ENCODE measurements around the gene MRPL34. TPM values are rescaled to one million over a fixed set of nuclear protein-coding genes. Genes with fewer than 3 reads are reported as not detected.

The MRPL34 gene
- total and polyA plus RNA-seq, 9 of the 15 experiments (the other 6 are each of a cell fraction or from before 2014, with no cell fraction given), result 11.5 to 256 (median 72.5) TPM

DNA sequence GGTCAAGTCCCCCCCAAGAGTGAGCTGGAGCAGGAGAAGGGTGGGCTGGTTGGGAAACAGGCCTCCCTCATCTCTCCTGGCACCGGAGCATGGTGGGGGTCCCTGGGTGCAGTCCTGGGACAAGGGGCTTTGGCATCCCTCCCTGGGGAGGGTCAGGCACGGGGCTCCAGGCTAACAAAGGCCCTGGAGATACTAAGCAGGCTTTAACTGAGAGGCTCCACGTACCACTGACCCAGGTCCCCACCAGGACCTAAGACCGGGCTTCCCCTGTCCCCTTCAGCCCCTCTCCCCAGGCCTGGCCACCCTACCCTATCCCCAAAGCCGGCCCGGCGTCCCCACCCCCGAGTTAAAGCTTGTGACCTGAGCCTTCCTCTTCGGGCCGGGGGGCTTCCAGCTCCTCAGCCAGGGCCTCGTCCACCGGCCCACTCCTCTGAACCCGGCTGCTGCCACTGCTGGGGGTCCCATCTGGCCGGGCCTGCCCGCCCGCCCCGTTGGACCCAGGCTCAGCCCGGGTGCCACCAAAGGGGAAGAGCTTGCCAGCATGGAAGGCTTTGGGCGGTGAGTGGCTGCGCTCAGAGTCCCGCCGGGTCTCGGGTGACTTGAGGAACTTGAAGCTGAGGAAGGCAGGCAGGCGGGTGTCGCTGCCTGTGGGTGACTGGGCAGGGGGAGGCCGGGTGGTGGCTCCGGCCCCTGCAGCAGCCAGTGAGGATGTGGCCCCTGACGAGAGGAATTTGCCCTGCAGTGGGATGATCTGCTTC, 18.9 kb downstream of the MRPL34 start:
- peak; percentile 40; the same call in 1 of the 2 replicates for TF ChIP-seq POLR2G (IDR thresholded peaks at IDR 0.05; ENCODE audit: low read depth, low read length)
- no peak for TF ChIP-seq PHB2 (IDR thresholded peaks at IDR 0.05; ENCODE audit: low read depth)
- TF ChIP-seq ZNF124 (CRISPR knock-in tag; IDR thresholded peaks at IDR 0.05), result no peak
- TF ChIP-seq ASH1L (IDR thresholded peaks at IDR 0.05; ENCODE audit: borderline replicate concordance, low read depth, partially characterized antibody), result no peak
- TF ChIP-seq, protein P1, sequence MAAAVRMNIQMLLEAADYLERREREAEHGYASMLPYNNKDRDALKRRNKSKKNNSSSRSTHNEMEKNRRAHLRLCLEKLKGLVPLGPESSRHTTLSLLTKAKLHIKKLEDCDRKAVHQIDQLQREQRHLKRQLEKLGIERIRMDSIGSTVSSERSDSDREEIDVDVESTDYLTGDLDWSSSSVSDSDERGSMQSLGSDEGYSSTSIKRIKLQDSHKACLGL (CRISPR knock-in tag; IDR thresholded peaks at IDR 0.05; ENCODE audit: borderline replicate concordance, poor library complexity, severe bottlenecking), result no peak
- FAIRE-seq, result no peak
- H3K9me1 ChIP-seq (ENCODE audit: control insufficient read depth, insufficient read depth, low read length), result peaks cover 4% of the 10 kb centered on the region
- BruUV-seq (replicated peaks), result no TSS peak
- H3K79me2 ChIP-seq (ENCODE audit: control insufficient read depth, insufficient read depth, low read length), result no peaks in the 10 kb centered on the region
- WGBS (ENCODE audit: insufficient coverage, low coverage, missing lambda C conversion rate), result 88% methylated on average over 16 of the region's 28 CpGs
- peak overlapping the region in 1 of 2 experiments; percentile 17; a peak in 1 of 4 replicates for H3K9ac ChIP-seq (ENCODE audit: insufficient read depth in 1 of 2, low read depth in 2 of 2, low read length in 2 of 2)
- DNase-seq (ENCODE audit: extremely low read depth in 1 of 4, low spot score in 3 of 4), result no peak
- H3K4me2 ChIP-seq (ENCODE audit: insufficient read depth, low read length), result no peak overlapping the region
- no peaks in the 10 kb centered on the region; the same call in 1 of the 2 replicates for H4K20me1 ChIP-seq (replicated peaks; ENCODE audit: control insufficient read depth, insufficient read depth, low read length)
- no peaks in the 10 kb centered on the region for H3K9me3 ChIP-seq (replicated peaks; ENCODE audit: control insufficient read depth, insufficient read depth, low read depth, low read length)
- H3K27me3 ChIP-seq (ENCODE audit: control insufficient read depth in 2 of 2, insufficient read depth in 2 of 2, low read length in 2 of 2), result no peaks in the 10 kb centered on the region
- H3K4me3 ChIP-seq, result no peak overlapping the region
- peaks cover 3 to 52% of the 10 kb centered on the region in 2 experiments; a peak in 4 of 5 replicates for H3K4me1 ChIP-seq (replicated peaks in 1 of 2; ENCODE audit: control insufficient read depth in 2 of 2, insufficient read depth in 2 of 2, low read length in 2 of 2)
- no peak overlapping the region for H2AFZ ChIP-seq (ENCODE audit: low read depth, low read length)
- intact Hi-C loops (cut with micrococcal nuclease) (no loop called here), in situ Hi-C loops (cut with MboI) (no loop called here)
- ChIA-PET POLR2A (interaction anchor here (0.5 to 6.9 kb wide), 4 partner anchors 10 to 18 kb away, joined by 3 to 41 read pairs (median 4); partner anchors contain the start of gene ANO8), CTCF (ENCODE audit: low intra/inter-chr PET ratio) (no interaction called here)
- no peak for ATAC-seq
- no peak overlapping the region for H3K27ac ChIP-seq (ENCODE audit: extremely low read depth, low read depth, low read length)
- peaks cover 35% of the 10 kb centered on the region for H3K36me3 ChIP-seq (ENCODE audit: control insufficient read depth, insufficient read depth, low read length)

All from K562 (cell line).